Aorta (tissue), 5 donors: Measurements from ENCODE around the gene SPOPL. TPM values are rescaled to one million over a fixed set of nuclear protein-coding genes. Genes with fewer than 3 reads are reported as not detected.
"Not testable (repeated sequence)": the region's sequence is repeated elsewhere in the genome, so short reads cannot be mapped to it uniquely, and the experiment has no call there.

Experiments used
- ATAC-seq: fragments of 200-7000 bp; cut with Tn5 transposase; one replicate; pipeline ENCODE4 v1.9.1; 2022; ENCODE audit warnings: moderate library complexity; ENCODE audit not compliant: low FRiP score
- DNase-seq, 2 donors: peaks; one replicate each; pipeline ENCODE4 v3.0.0-alpha.2; 2020
- H3K27ac ChIP-seq, 2 donors: one replicate each; pipeline ENCODE4 v1.5.1; 2013; ENCODE audit warnings: low read length in 2 of 2, mild to moderate bottlenecking in 2 of 2, moderate library complexity in 2 of 2, control low read depth in 1 of 2, inconsistent platforms in 1 of 2, low read depth in 1 of 2
- H3K27me3 ChIP-seq, 2 donors: one replicate each; pipeline ENCODE4 v1.6.1; 2013; ENCODE audit warnings: control low read depth in 1 of 2, low read length in 1 of 2, mild to moderate bottlenecking in 1 of 2, moderate library complexity in 1 of 2; ENCODE audit not compliant: insufficient read depth in 2 of 2, control insufficient read depth in 1 of 2
- H3K36me3 ChIP-seq, 2 donors: one replicate each; pipeline ENCODE4 v1.6.1; 2013; ENCODE audit warnings: control low read depth in 1 of 2, low read length in 1 of 2, mild to moderate bottlenecking in 1 of 2; ENCODE audit not compliant: insufficient read depth in 2 of 2, control insufficient read depth in 1 of 2
- H3K4me1 ChIP-seq, 2 donors: one replicate each; pipeline ENCODE4 v1.6.1; 2013; ENCODE audit warnings: low read length in 2 of 2, control low read depth in 1 of 2, mild to moderate bottlenecking in 1 of 2, moderate library complexity in 1 of 2; ENCODE audit not compliant: insufficient read depth in 2 of 2, control insufficient read depth in 1 of 2
- H3K4me3 ChIP-seq, 2 donors: one replicate each; pipeline ENCODE4 v1.5.1; 2013; ENCODE audit warnings: low read length in 2 of 2, control low read depth in 1 of 2, mild to moderate bottlenecking in 1 of 2
- H3K9me3 ChIP-seq: one replicate; pipeline ENCODE4 v1.6.1; 2013; ENCODE audit warnings: mild to moderate bottlenecking, low read length; ENCODE audit not compliant: control insufficient read depth
- WGBS, 2 donors: extraction: QIAGEN DNeasy Blood & Tissue Kit; methylation state at CpG; one replicate each; pipeline ENCODE4 v1.1.7; 2013; 5-methylcytosine and 5-hydroxymethylcytosine counted together
- intact Hi-C, 2 donors: fragments of 100-400 bp; cut with DNase I; formaldehyde crosslinking; loops; one replicate each; pipeline versions ENCODE4 v1.14.2 to v1.15.0; 2022
- polyA plus RNA-seq, 2 donors: library from polyadenylated mRNA; stranded (reverse); fragments of 200-250 nt; gene quantifications; one replicate each; pipeline ENCODE4 v1.2.3, GENCODE V29; 2013
- total RNA-seq, 2 donors: library from RNA; stranded (reverse); fragmentation: NEBNext Ultra II Directional; extraction: Animal tissue kit (Norgen Biotek cat#: 25700); gene quantifications; one replicate each; pipeline ENCODE4 v1.2.1, GENCODE V29; 2021
- donor health status: healthy with polysubstance abuse.
- donor health status: Bipolar disorder and iron deficiency.
- donor health status: DM: no; HTN: no; CAD: no.
- donor health status: DM: no; HTN: no; CAD: no.
- donor health status: DM: yes; HTN: yes; CAD: no.

SPOPL gene
- total and polyA plus RNA-seq, 4 donors = 9.1 to 39.9 (median 31.8) TPM

GRCh38 chr2:138523673-138524042 lies 22.1 kb downstream of the SPOPL start:
- H3K9me3 ChIP-seq, H3K27me3 ChIP-seq, H3K27ac ChIP-seq, intact Hi-C loops, H3K4me3 ChIP-seq, ATAC-seq, DNase-seq, H3K36me3 ChIP-seq, H3K4me1 ChIP-seq: not testable (repeated sequence)
- WGBS, 2 donors = 64 to 98% methylated on average over 3 of the region's 3 CpGs

DNA sequence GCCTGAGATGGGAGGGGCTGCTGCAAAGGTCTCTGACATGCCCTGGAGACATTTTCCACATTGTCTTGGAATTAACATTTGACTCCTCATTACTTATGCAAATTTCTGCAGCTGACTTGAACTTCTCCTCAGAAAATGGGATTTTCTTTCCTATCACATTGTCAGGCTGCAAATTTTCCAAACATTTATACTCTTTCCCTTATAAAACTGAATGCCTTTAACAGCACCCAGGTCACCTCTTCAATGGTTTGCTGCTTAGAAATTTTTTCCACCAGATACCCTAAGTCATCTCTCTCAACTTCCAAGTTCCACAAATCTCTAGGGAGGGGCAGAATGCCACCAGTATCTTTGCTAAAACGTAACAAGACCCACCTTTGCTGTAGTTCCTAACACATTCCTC lies 22.8 kb downstream of the SPOPL start:
- intact Hi-C loops, ATAC-seq, H3K4me3 ChIP-seq, H3K9me3 ChIP-seq, H3K27me3 ChIP-seq, H3K36me3 ChIP-seq, H3K4me1 ChIP-seq, DNase-seq, H3K27ac ChIP-seq: not testable (repeated sequence)
- WGBS, 2 donors = 94 to 100% methylated on average over 1 of the region's 1 CpG

DNA sequence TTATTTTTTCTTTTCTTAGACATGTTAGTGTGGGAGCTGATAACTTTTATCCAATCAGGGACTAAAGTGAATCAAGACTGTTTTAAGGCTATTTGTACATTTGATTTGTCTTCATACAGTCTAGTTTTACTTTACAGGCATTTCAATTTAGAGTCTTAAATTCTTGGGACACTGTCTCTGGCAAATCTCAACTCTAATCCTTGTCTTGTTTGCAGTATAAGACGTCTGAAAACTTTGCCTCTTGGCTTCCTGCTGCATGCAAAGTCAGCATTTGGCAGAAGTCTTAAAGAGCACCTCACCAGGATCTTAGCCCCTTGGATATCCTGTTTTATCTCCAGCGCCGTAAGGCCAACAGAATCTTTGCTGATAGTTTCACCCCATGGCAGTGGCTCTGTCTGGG lies 30.3 kb downstream of the SPOPL start:
- H3K4me1 ChIP-seq = peaks cover 2 to 7% of the 10 kb centered on the region in 2 donors
- no peaks in the 10 kb centered on the region for H3K27me3 ChIP-seq
- intact Hi-C loops = no loop called here
- H3K9me3 ChIP-seq = no peaks in the 10 kb centered on the region
- DNase-seq (no peak), ATAC-seq (no peak)
- 26 to 27% methylated on average over 3 of the region's 3 CpGs for WGBS, 2 donors
- peaks cover 0 to under 1% of the 10 kb centered on the region in 2 donors for H3K36me3 ChIP-seq
- no peak overlapping the region for H3K4me3 ChIP-seq
- no peak overlapping the region for H3K27ac ChIP-seq

DNA sequence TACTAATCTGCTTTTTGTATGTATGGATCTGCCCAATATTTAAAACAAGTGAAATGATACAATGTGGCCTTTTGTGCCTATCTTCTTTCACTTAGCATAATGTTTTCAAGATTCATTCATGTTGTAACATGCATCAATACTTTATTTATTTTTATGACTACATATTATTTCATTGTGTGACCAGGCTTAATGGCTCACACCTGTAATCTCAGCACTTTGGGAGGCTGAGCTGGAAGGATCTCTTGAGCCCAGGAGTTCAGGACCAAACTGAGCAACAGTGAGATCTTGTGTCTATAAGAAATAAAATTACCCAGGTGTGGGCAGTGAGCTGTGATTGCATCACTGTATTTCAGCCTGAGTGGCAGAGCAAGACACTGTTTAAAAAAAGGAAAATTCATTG lies 33.2 kb downstream of the SPOPL start:
- no peak for DNase-seq
- peaks cover 1 to 7% of the 10 kb centered on the region in 2 donors for H3K4me1 ChIP-seq
- ATAC-seq = no peak
- H3K27ac ChIP-seq = no peak overlapping the region
- no peaks in the 10 kb centered on the region for H3K9me3 ChIP-seq
- no peaks in the 10 kb centered on the region for H3K27me3 ChIP-seq
- H3K4me3 ChIP-seq = no peak overlapping the region
- H3K36me3 ChIP-seq = peaks cover 0 to 3% of the 10 kb centered on the region in 2 donors
- intact Hi-C loops = no loop called here

GRCh38 chr2:138536302-138536701 lies 34.7 kb downstream of the SPOPL start:
- DNase-seq = no peak
- intact Hi-C loops = no loop called here
- 87 to 89% methylated on average over 2 of the region's 2 CpGs for WGBS, 2 donors
- no peak overlapping the region for H3K27ac ChIP-seq
- peaks cover 1 to 7% of the 10 kb centered on the region in 2 donors for H3K4me1 ChIP-seq
- no peak for ATAC-seq
- no peaks in the 10 kb centered on the region for H3K9me3 ChIP-seq
- no peaks in the 10 kb centered on the region for H3K27me3 ChIP-seq
- peaks cover 0 to 3% of the 10 kb centered on the region in 2 donors for H3K36me3 ChIP-seq
- no peak overlapping the region for H3K4me3 ChIP-seq

DNA sequence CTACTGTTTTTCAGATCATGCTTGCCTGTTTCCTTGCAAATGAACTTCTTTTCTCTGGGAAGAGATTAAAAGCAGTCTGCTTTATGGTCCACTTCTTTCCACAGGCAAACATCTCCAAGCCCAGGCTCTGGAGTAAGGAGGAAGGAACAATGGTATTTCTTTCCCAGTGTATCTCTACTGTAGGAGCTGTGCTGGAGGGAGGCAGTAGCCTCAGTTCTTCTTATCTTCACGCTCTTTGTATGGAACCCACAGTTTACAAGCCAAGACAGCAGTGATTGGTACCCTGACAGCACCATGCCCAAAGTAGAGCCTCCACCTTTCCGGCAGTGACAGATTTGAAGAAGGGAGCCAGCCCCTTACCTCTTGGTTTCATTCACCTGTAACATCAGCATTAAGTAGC lies 35.2 kb downstream of the SPOPL start:
- Histone ChIP-seq H3K4me3 (no peak overlapping the region), H3K9me3 (no peaks in the 10 kb centered on the region), H3K4me1 (peaks cover 1 to 7% of the 10 kb centered on the region in 2 donors), H3K27me3 (no peaks in the 10 kb centered on the region), H3K36me3 (peaks cover 0 to 3% of the 10 kb centered on the region in 2 donors), H3K27ac (no peak overlapping the region)
- intact Hi-C loops = no loop called here
- 95 to 97% methylated on average over 2 of the region's 2 CpGs for WGBS, 2 donors
- no peak for DNase-seq
- no peak for ATAC-seq

GRCh38 chr2:138537170-138537915 lies 35.8 kb downstream of the SPOPL start:
- ATAC-seq (no peak), DNase-seq (no peak)
- Histone ChIP-seq H3K9me3 (no peaks in the 10 kb centered on the region), H3K4me3 (no peak overlapping the region), H3K27ac (no peak overlapping the region), H3K27me3 (no peaks in the 10 kb centered on the region), H3K36me3 (peaks cover 0 to 3% of the 10 kb centered on the region in 2 donors), H3K4me1 (peaks cover 1 to 7% of the 10 kb centered on the region in 2 donors)
- 88% methylated on average over 12 of the region's 12 CpGs for WGBS, 2 donors
- intact Hi-C loops = no loop called here

DNA sequence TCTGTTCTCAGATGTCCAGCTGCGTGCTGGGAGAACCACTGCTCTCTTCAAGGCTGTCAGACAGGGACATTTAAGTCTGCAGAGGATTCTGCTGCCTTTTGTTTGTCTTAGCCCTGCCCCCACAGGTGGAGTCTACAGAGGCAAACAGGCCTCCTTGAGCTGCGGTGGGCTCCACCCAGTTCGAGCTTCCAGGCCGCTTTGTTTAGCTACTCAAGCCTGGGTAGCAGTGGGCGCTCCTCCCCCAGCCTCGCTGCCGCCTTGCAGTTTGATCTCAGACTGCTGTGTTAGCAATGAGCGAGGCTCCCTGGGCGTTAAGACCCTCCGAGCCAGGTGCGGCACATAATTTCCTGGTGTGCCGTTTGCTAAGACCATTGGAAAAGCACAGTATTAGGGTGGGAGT lies 42.6 kb downstream of the SPOPL start:
- WGBS, 2 donors = 96 to 97% methylated on average over 12 of the region's 12 CpGs
- not testable (repeated sequence) for H3K36me3 ChIP-seq, DNase-seq

GRCh38 chr2:138548796-138549195 lies 47.2 kb downstream of the SPOPL start:
- Histone ChIP-seq H3K4me3 (no peak overlapping the region), H3K4me1 (peaks cover 0 to 1% of the 10 kb centered on the region in 2 donors), H3K27me3 (no peaks in the 10 kb centered on the region), H3K9me3 (no peaks in the 10 kb centered on the region), H3K36me3 (peaks cover 0 to 2% of the 10 kb centered on the region in 2 donors), H3K27ac (no peak overlapping the region)
- intact Hi-C loops = no loop called here
- ATAC-seq (no peak), DNase-seq (no peak)

More for the DNA sequence above, 42.6 kb downstream of the SPOPL start:
- ATAC-seq, H3K27me3 ChIP-seq, intact Hi-C loops, H3K4me3 ChIP-seq, H3K9me3 ChIP-seq, H3K4me1 ChIP-seq, H3K27ac ChIP-seq: not testable (repeated sequence)
